GM12878 (cell line): ENCODE measurements around the gene C1GALT1C1.

Experiments
- BHLHE40 ChIP-seq, 2 experiments: fragments of 450-650 bp in 1 of 2; IDR thresholded peaks; 2 replicates each; pipeline ENCODE4 v1.6.1; 2011 to 2017; ENCODE audit warnings: low read depth in 2 of 2, borderline replicate concordance in 1 of 2, improper control_type of control experiment in 1 of 2, low read length in 1 of 2, mild to moderate bottlenecking in 1 of 2
- CREB1 ChIP-seq: IDR thresholded peaks from 2 replicates; pipeline ENCODE4 v1.6.1; 2012; ENCODE audit warnings: low read depth, mild to moderate bottlenecking, inconsistent platforms
- EED ChIP-seq: sonication (generic); IDR thresholded peaks from 2 replicates; pipeline ENCODE4 v1.6.1; 2016; ENCODE audit warnings: antibody characterized with exemption, low read depth
- NFYB ChIP-seq: IDR thresholded peaks from 2 replicates; pipeline ENCODE4 v1.6.1; 2011; ENCODE audit warnings: low read depth, mild to moderate bottlenecking, low read length, improper control_type of control experiment, moderate library complexity; ENCODE audit not compliant: insufficient read depth
- POLR2A ChIP-seq: IDR thresholded peaks from 2 replicates; pipeline ENCODE4 v1.6.1; 2011; ENCODE audit warnings: low read depth, mild to moderate bottlenecking, low read length
- POLR2AphosphoS5 ChIP-seq: IDR thresholded peaks from 2 replicates; pipeline ENCODE4 v1.6.1; 2011; ENCODE audit warnings: mild to moderate bottlenecking, low read length, inconsistent platforms
- RAD21 ChIP-seq: IDR thresholded peaks from 2 replicates; pipeline ENCODE4 v1.6.1; 2011; ENCODE audit warnings: mild to moderate bottlenecking, low read depth, low read length, moderate library complexity; ENCODE audit not compliant: insufficient read depth
- SMAD1 ChIP-seq: fragments of 450-650 bp; IDR thresholded peaks from 2 replicates; pipeline ENCODE4 v1.6.1; 2018; ENCODE audit warnings: mild to moderate bottlenecking, low read depth; ENCODE audit not compliant: partially characterized antibody
- SMC3 ChIP-seq: IDR thresholded peaks from 2 replicates; pipeline ENCODE4 v1.6.1; 2011; ENCODE audit warnings: low read length, improper control_type of control experiment, borderline replicate concordance
- TARDBP ChIP-seq: IDR thresholded peaks from 2 replicates; pipeline ENCODE4 v1.6.1; 2016; ENCODE audit warnings: borderline replicate concordance
- USF2 ChIP-seq: IDR thresholded peaks from 2 replicates; pipeline ENCODE4 v1.6.1; 2011; ENCODE audit warnings: low read depth, low read length, improper control_type of control experiment, borderline replicate concordance
- ZZZ3 ChIP-seq: IDR thresholded peaks from 2 replicates; pipeline ENCODE4 v1.6.1; 2011; ENCODE audit warnings: low read depth; ENCODE audit not compliant: control insufficient read depth, insufficient read length
- TF ChIP-seq, protein P1 (sequence below), 3 experiments: IDR thresholded peaks in 2 of 3; conservative IDR thresholded peaks in 1 of 3; 2 replicates each; pipeline ENCODE4 v1.5.1; 2011; ENCODE audit warnings: low read depth in 3 of 3, low read length in 3 of 3, mild to moderate bottlenecking in 3 of 3, control low read depth in 2 of 3, moderate library complexity in 2 of 3, inconsistent platforms in 1 of 3, mixed read lengths in 1 of 3; ENCODE audit not compliant: control insufficient read depth in 2 of 3, insufficient read depth in 1 of 3; ENCODE audit errors: extremely low read depth in 1 of 3
- TF ChIP-seq, protein P2 (sequence below): IDR thresholded peaks from 2 replicates; pipeline ENCODE4 v1.6.1; 2012; ENCODE audit warnings: low read depth, low read length, improper control_type of control experiment

DNA sequence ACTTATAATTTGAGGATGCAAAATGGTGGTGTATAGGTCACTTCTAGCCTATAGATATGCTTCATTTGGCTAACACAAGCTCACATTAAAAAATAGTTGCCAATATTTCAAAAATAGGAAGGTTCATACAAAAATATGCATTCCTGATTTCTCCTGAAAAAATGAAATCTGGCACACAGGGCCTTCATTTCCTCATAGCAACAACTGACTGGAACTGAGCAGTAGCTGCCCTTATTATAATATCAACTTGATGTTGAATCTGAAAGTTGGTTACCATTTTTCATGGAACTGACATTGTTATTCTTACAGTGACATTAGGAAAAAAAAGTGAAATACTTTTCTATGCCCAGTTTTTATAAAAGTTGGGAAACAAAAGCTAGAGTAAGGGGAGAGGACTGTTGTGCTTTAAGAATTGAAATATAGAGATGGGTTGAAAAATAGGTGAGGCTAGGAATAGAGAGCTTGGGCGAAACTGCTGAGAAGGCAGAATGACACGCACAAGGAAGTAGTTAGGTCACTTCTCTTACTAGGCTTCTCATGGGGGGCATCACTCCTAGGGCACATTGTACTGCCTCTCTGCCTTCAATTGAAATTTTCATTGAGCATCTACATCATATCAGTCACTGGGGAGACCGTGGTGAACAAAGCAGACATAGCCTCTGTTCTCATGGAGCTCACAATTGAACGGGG, 43.1 kb upstream of the C1GALT1C1 start:
- TF ChIP-seq POLR2AphosphoS5 (no peak), CREB1 (no peak), RAD21 (no peak), SMAD1 (no peak), EED (no peak), TARDBP (no peak), USF2 (no peak), SMC3 (no peak), BHLHE40 (IDR thresholded peaks at IDR 0.05; ENCODE audit: borderline replicate concordance in 1 of 2, low read depth in 2 of 2, low read length in 1 of 2) (no peak), NFYB (no peak), ZZZ3 (no peak), POLR2A (no peak)
- TF ChIP-seq, protein P1, sequence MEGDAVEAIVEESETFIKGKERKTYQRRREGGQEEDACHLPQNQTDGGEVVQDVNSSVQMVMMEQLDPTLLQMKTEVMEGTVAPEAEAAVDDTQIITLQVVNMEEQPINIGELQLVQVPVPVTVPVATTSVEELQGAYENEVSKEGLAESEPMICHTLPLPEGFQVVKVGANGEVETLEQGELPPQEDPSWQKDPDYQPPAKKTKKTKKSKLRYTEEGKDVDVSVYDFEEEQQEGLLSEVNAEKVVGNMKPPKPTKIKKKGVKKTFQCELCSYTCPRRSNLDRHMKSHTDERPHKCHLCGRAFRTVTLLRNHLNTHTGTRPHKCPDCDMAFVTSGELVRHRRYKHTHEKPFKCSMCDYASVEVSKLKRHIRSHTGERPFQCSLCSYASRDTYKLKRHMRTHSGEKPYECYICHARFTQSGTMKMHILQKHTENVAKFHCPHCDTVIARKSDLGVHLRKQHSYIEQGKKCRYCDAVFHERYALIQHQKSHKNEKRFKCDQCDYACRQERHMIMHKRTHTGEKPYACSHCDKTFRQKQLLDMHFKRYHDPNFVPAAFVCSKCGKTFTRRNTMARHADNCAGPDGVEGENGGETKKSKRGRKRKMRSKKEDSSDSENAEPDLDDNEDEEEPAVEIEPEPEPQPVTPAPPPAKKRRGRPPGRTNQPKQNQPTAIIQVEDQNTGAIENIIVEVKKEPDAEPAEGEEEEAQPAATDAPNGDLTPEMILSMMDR (IDR thresholded peaks at IDR 0.05 in 2 of 3, conservative IDR thresholded peaks at IDR 0.05 in 1 of 3; ENCODE audit: control insufficient read depth in 2 of 3, extremely low read depth in 1 of 3, insufficient read depth in 1 of 3, low read depth in 3 of 3, low read length in 3 of 3) = no peak
- TF ChIP-seq, protein P2, sequence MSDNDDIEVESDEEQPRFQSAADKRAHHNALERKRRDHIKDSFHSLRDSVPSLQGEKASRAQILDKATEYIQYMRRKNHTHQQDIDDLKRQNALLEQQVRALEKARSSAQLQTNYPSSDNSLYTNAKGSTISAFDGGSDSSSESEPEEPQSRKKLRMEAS = no peak
